BLaER1 treated with 17β-estradiol and CSF1 and Interleukin-3, amounts not matched to agents 10 nM and 100 nM (cell line): ENCODE measurements around the gene KIRREL3.

ENCODE experiments used
- H3K27ac ChIP-seq, 11 experiments: shearing (Covaris generic); formaldehyde crosslinking; 2 replicates each; pipeline ENCODE4 v1.8.1; 2022
- H3K27me3 ChIP-seq, 11 experiments: shearing (Covaris generic); formaldehyde crosslinking; 2 replicates each; pipeline ENCODE4 v1.8.1; 2022
- H3K36me3 ChIP-seq, 11 experiments: shearing (Covaris generic); formaldehyde crosslinking; 2 replicates each; pipeline ENCODE4 v1.8.1; 2022
- H3K4me1 ChIP-seq, 10 experiments: shearing (Covaris generic); formaldehyde crosslinking; 2 replicates each; pipeline ENCODE4 v1.8.1; 2022
- H3K4me2 ChIP-seq, 11 experiments: shearing (Covaris generic); formaldehyde crosslinking; 2 replicates each; pipeline ENCODE4 v1.8.1; 2022
- H3K4me3 ChIP-seq, 10 experiments: shearing (Covaris generic); formaldehyde crosslinking; 2 replicates each; pipeline ENCODE4 v1.8.1; 2022
- H3K9ac ChIP-seq, 11 experiments: shearing (Covaris generic); formaldehyde crosslinking; 2 replicates each; pipeline ENCODE4 v1.8.1; 2022
- H3K9me3 ChIP-seq, 11 experiments: shearing (Covaris generic); formaldehyde crosslinking; replicated peaks in 1 of 11; 2 replicates each; pipeline ENCODE4 v1.8.1; 2022
- H4K20me1 ChIP-seq, 11 experiments: shearing (Covaris generic); formaldehyde crosslinking; 2 replicates each; pipeline ENCODE4 v1.8.1; 2022
- Cebpa-rat ChIP-seq, 11 experiments: shearing (Covaris generic); IDR thresholded peaks; 2 replicates each; pipeline ENCODE4 v1.8.1; 2022

Gene KIRREL3

DNA sequence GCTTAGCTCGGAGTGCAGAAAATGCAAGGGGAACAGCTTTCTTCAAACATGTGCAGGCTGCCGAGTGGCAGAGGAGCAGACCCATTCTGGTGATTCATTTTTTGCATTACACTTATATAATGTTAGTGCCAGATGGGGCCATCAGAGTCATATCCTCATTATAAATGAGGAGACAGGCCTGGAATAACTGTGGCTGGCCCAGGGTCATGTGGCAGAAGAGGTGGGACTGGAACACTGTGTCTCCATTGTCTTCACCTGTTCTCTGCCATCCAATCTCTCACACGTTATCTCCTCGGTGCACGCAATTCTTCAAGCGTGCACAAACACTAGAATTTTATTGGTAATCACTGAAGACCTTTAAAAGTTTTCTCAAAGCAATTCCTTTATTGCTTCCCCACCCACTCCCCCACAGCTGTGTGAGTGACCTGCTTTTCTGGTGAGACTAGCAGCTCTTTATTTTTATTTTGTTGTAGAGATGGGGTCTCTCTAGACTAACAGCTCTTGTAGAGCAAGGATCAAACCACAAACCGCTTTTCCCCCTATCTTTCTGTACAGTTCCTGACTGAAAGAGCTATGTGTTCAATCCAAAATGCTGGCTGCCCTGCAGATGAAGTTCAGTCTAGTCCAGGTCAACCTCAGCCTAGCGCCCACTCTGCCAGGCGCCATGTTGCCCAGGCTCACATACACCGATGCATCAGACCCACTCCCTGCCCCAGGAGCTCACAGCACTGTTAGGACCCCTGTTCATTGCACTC lies 569.8 kb downstream of the KIRREL3 start:
- Histone ChIP-seq H3K4me1 (peaks cover 26 to 99% (median 87%) of the 10 kb centered on the region in 10 experiments), H3K27ac (peak overlapping the region in 1 of 11 experiments; percentile 44; a peak in 1 of 22 replicates)

DNA sequence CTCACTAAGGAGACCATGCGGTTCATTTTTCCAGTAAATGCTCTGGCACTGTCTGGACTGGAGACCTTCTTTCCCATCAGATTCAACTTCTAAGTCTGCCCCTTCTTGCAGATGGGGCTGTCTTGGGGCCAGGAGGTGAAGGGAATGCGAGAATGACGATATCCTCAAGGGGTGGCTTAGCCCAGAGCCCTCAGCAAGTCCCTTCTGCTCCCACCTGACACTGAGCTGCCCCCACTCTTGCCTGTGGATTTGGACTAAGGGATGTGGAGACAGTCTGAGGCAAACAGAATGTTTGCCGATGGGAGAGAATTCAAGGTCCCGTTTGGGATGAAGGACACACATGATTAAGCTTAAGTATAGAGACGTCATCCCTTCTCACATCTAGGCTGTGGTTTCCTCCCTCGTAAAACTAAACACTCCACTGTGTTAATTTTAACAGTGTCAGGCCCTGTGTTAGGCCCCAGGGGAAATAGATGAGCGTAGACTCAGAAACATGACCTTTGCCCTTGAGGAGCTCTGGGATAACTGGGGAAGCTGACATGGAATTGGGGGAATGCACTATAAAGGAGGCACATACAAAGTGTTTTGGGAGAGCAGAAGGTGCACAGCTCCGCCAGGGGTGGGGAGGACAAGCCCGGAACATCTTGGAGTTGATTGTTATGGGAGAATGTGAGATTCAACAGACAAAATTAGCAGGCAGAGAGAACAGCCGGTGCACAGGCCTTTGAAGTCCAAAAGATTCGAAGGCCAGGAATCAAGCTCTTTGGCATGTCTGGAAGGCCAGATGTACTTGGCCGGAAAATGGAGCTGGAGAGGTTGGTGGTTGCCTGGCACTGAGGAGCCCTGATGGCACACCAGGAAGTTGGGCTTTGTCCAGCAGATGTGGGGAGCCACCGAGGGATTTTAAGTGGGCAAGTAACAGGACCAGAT lies 573.5 kb downstream of the KIRREL3 start:
- TF ChIP-seq Cebpa-rat (IDR thresholded peaks at IDR 0.05) = no peak
- Histone ChIP-seq H3K4me3 (no peak overlapping the region; a peak in 1 of 20 replicates), H3K9me3 (no peaks in the 10 kb centered on the region), H3K27me3 (peaks cover 0 to 32% (median 0%) of the 10 kb centered on the region in 11 experiments; a peak in 4 of 22 replicates), H3K4me1 (peaks cover 14 to 100% (median 90%) of the 10 kb centered on the region in 10 experiments), H3K36me3 (no peaks in the 10 kb centered on the region), H3K4me2 (peak overlapping the region; percentile 34 to 96 (median 77)), H3K27ac (peak overlapping the region in 6 of 11 experiments; percentile 11 to 50 (median 25); a peak in 7 of 22 replicates), H3K9ac (peak overlapping the region in 4 of 11 experiments; percentile 12 to 51 (median 30); a peak in 7 of 22 replicates), H4K20me1 (peaks cover 0 to 22% (median 0%) of the 10 kb centered on the region in 11 experiments; a peak in 3 of 22 replicates)

More for the DNA sequence above, 569.8 kb downstream of the KIRREL3 start:
- H3K9ac ChIP-seq = no peak overlapping the region
- peak overlapping the region in 8 of 11 experiments; percentile 38 to 72 (median 60); a peak in 16 of 22 replicates for H3K4me2 ChIP-seq
- 0 out of 22 replicates have a peak, but pooled peaks cover 0 to 12% (median 0%) of the 10 kb centered on the region in 11 experiments for H4K20me1 ChIP-seq
- no peak for TF ChIP-seq Cebpa-rat (IDR thresholded peaks at IDR 0.05)
- no peaks in the 10 kb centered on the region for H3K9me3 ChIP-seq
- no peak overlapping the region for H3K4me3 ChIP-seq
- H3K27me3 ChIP-seq = peaks cover 0 to 6% (median 0%) of the 10 kb centered on the region in 11 experiments; a peak in 1 of 22 replicates
- H3K36me3 ChIP-seq = no peaks in the 10 kb centered on the region

DNA sequence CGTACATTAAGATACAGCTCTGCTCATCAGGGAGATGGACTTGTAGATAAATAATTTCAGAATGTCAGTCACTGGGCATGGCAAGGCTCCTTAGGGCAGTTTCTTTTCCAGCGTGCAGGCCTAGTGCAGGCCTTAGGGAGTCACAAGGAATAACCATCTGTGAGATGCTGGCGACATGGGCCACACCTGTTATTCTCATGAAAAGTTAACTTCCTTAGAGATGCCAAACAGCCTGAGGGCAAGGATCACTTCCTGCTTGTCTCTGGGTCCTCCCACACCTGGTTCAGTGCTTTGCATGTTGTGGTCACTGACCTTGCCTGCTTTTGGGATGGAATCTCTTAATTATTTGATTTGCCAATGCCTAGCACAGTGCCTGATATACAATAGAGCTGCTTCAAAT lies 574.5 kb downstream of the KIRREL3 start:
- Histone ChIP-seq H3K4me2 (peak overlapping the region in 8 of 11 experiments; percentile 39 to 96 (median 80); a peak in 15 of 22 replicates), H3K27me3 (peaks cover 0 to 41% (median 0%) of the 10 kb centered on the region in 11 experiments; a peak in 5 of 22 replicates), H3K36me3 (no peaks in the 10 kb centered on the region), H3K4me3 (no peak overlapping the region), H3K9ac (no peak overlapping the region), H3K9me3 (no peaks in the 10 kb centered on the region), H3K27ac (no peak overlapping the region), H3K4me1 (peaks cover 22 to 100% (median 90%) of the 10 kb centered on the region in 10 experiments), H4K20me1 (peaks cover 0 to 22% (median 0%) of the 10 kb centered on the region in 11 experiments; a peak in 3 of 22 replicates)
- TF ChIP-seq Cebpa-rat (IDR thresholded peaks at IDR 0.05) = no peak

DNA sequence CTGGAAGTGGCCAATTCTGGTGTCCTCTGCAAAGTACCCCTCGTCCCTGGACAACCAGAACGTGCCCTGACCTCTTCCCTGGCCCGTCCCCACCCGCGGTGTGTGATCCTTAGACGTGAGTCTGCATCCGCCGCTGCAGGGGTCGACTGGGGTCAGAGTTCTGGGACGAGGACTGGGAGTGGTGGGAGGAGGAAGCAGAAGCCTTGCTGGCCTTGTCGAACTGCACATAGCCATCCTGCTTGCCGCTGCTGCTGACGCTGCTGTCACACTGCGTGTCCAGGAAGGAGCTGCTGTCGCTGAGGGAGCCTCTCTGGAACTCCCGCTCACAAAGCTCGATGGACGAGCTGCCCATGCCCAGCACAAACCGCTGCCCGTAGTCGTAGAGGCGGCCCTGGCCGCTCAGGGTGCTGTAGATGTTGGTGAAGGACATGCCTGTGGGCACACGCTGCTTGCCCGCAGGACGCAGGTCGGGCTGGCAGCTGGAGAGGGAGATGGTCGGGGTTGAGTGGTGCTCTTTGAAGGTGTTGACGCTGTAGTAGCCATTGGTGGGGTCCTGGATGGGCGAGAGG lies 576.0 kb downstream of the KIRREL3 start:
- Histone ChIP-seq H3K4me2 (peak overlapping the region in 8 of 11 experiments; percentile 43 to 96 (median 80); a peak in 14 of 22 replicates), H3K36me3 (no peaks in the 10 kb centered on the region), H3K27ac (no peak overlapping the region), H3K9me3 (no peaks in the 10 kb centered on the region), H3K27me3 (peaks cover 0 to 42% (median 0%) of the 10 kb centered on the region in 11 experiments; a peak in 5 of 22 replicates), H4K20me1 (peaks cover 0 to 22% (median 0%) of the 10 kb centered on the region in 11 experiments; a peak in 5 of 22 replicates), H3K4me3 (no peak overlapping the region), H3K4me1 (peaks cover 37 to 99% (median 96%) of the 10 kb centered on the region in 10 experiments), H3K9ac (peak overlapping the region in 1 of 11 experiments; percentile 29; a peak in 1 of 22 replicates)
- TF ChIP-seq Cebpa-rat (IDR thresholded peaks at IDR 0.05) = no peak

DNA sequence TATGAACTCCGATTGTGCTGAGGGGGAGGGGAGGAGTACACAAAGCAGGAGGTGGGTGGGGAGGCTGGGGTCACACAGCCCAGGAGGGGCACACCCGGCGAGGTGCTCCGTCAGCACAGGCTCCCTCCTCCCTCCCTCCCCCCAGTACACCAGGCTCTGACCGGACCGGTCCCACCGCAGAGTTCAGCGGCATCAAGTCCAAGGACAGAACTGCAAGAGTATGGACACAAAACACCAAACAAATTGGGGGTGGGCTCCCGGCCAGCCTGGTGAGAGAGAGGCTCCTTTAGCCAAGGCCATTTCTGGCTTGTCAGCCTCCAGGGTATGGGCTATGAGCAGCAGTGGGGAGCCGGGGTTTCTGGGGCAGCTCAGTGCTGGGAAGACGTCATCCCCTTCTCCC lies 576.8 kb downstream of the KIRREL3 start:
- no peak overlapping the region for H3K9ac ChIP-seq
- H3K4me3 ChIP-seq = no peak overlapping the region
- no peak for TF ChIP-seq Cebpa-rat (IDR thresholded peaks at IDR 0.05)
- peak overlapping the region in 1 of 11 experiments; percentile 17; a peak in 1 of 22 replicates for H3K27ac ChIP-seq
- peak overlapping the region in 8 of 11 experiments; percentile 43 to 96 (median 78); a peak in 15 of 22 replicates for H3K4me2 ChIP-seq
- peaks cover 40 to 100% (median 98%) of the 10 kb centered on the region in 10 experiments for H3K4me1 ChIP-seq
- no peaks in the 10 kb centered on the region for H3K9me3 ChIP-seq
- peaks cover 0 to 22% (median 0%) of the 10 kb centered on the region in 11 experiments; a peak in 5 of 22 replicates for H4K20me1 ChIP-seq
- H3K27me3 ChIP-seq = peaks cover 0 to 46% (median 0%) of the 10 kb centered on the region in 11 experiments; a peak in 5 of 22 replicates
- H3K36me3 ChIP-seq = no peaks in the 10 kb centered on the region

DNA sequence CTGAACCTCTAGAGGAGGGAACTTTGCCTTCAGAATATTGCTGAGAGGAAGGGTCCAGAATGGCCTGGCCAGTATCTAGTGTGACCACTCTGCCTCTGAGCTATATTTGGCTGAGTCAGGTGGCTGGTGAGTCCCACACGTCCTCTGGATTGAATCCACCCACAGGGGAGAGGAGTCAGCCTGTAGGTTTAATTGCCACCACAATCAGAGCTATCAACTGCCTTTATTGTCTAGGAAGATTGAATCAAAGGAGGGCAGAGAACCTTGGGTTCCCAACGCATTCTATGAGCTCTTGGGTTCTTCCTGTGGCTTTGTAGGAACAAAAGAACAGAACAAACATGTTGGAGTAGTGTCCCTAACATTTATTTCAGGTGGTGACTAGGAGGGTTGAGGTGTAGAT lies 577.4 kb downstream of the KIRREL3 start:
- peaks cover 0 to 22% (median 0%) of the 10 kb centered on the region in 11 experiments; a peak in 5 of 22 replicates for H4K20me1 ChIP-seq

DNA sequence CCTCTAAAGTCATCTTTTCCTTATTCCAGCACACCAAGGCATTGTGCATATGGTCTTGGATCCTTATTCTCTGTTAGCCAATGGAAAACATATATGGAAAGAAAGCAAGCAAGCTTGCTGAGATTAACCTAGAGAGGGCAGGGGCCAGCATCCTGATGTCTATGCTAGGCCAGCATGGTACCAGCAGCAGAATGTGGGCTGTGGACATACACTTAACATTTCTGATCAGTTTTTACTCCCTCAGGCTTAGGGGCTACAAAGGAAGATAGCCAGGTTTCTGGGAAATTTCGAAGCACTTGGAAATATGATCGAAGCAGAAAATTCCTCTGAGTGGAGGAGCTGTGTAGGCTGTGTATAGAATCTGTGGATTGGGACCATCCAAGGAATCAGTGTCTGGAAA lies 578.1 kb downstream of the KIRREL3 start:
- peak overlapping the region in 8 of 11 experiments; percentile 43 to 96 (median 78); a peak in 13 of 22 replicates for H3K4me2 ChIP-seq
- TF ChIP-seq Cebpa-rat (IDR thresholded peaks at IDR 0.05) = no peak
- peaks cover 0 to 56% (median 0%) of the 10 kb centered on the region in 11 experiments; a peak in 5 of 22 replicates for H3K27me3 ChIP-seq
- no peak overlapping the region for H3K4me3 ChIP-seq
- H4K20me1 ChIP-seq = peaks cover 0 to 21% (median 0%) of the 10 kb centered on the region in 11 experiments; a peak in 5 of 22 replicates
- H3K9me3 ChIP-seq = no peaks in the 10 kb centered on the region
- H3K36me3 ChIP-seq = no peaks in the 10 kb centered on the region
- peaks cover 34 to 94% (median 91%) of the 10 kb centered on the region in 10 experiments for H3K4me1 ChIP-seq
- H3K27ac ChIP-seq = no peak overlapping the region
- H3K9ac ChIP-seq = no peak overlapping the region

More for the DNA sequence above, 577.4 kb downstream of the KIRREL3 start:
- H3K9me3 ChIP-seq = no peaks in the 10 kb centered on the region
- peak overlapping the region; percentile 5 to 96 (median 74); a peak in 17 of 22 replicates for H3K4me2 ChIP-seq
- H3K9ac ChIP-seq = no peak overlapping the region
- peak overlapping the region in 1 of 11 experiments; percentile 17; a peak in 1 of 22 replicates for H3K27ac ChIP-seq
- H3K27me3 ChIP-seq = peaks cover 0 to 52% (median 0%) of the 10 kb centered on the region in 11 experiments; a peak in 5 of 22 replicates
- peaks cover 40 to 100% (median 97%) of the 10 kb centered on the region in 10 experiments for H3K4me1 ChIP-seq
- TF ChIP-seq Cebpa-rat (IDR thresholded peaks at IDR 0.05) = no peak
- no peaks in the 10 kb centered on the region for H3K36me3 ChIP-seq
- no peak overlapping the region for H3K4me3 ChIP-seq

DNA sequence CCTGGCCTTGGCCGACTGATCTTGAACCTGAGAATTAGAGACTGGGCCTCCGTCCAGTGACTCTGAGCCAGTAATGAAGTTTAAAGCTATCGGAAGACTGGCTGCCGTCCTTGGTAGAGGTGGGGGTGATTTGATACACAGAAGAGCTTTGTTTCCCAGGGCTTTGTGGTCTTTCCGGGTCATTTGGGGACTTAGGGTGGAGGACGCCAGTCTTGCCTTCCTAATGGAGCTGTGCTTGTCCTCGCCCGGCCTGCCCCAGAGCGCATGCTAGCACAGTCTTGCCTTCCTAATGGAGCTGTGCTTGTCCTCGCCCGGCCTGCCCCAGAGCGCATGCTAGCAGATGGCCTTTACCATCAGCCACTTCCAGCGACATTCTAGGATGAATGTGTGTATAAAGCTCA lies 579.3 kb downstream of the KIRREL3 start:
- no peak overlapping the region for H3K9ac ChIP-seq
- H3K27ac ChIP-seq = peak overlapping the region in 4 of 11 experiments; percentile 9 to 51 (median 45); a peak in 5 of 22 replicates
- H3K4me2 ChIP-seq = peak overlapping the region; percentile 65 to 96 (median 84)

More for the DNA sequence above, 579.3 kb downstream of the KIRREL3 start:
- peaks cover 26 to 91% (median 86%) of the 10 kb centered on the region in 10 experiments for H3K4me1 ChIP-seq
- H3K9me3 ChIP-seq = no peaks in the 10 kb centered on the region
- peaks cover 0 to 61% (median 0%) of the 10 kb centered on the region in 11 experiments; a peak in 5 of 22 replicates for H3K27me3 ChIP-seq
- no peaks in the 10 kb centered on the region for H3K36me3 ChIP-seq
- TF ChIP-seq Cebpa-rat (IDR thresholded peaks at IDR 0.05) = no peak
- H4K20me1 ChIP-seq = peaks cover 0 to 14% (median 0%) of the 10 kb centered on the region in 11 experiments; a peak in 5 of 22 replicates
- H3K4me3 ChIP-seq = no peak overlapping the region
